Measurements from ENCODE around the gene CA10.

The CA10 gene

DNA sequence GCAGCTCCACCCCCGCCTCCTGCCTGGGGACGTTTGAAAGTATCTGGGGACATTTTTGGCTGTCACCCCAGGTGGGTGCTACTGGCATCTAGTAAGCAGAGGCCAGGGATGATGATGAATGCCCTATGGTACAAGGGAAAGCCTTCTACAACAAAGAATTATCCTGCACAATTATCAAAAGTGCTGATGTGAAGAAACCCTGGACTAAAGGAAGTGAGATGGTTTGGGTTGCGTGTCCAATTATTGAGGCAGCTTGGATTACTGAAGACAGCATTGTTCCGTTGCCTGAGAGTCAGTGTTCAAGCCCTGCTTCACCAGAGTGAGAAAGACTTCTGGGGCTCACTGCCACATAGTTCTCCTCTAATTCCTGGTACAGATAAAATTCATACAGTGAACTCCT is 343.4 kb downstream of the CA10 start:
- no peak for DNase-seq (ENCODE audit: low spot score)

- no peak for DNase-seq (ENCODE audit: low spot score)
Measured at GRCh38 chr17:51814521-51814920, 344.0 kb downstream of the CA10 start.

GRCh38 chr17:51813784-51814174 is 344.7 kb downstream of the CA10 start:
- no peak for DNase-seq (ENCODE audit: low spot score)

DNA sequence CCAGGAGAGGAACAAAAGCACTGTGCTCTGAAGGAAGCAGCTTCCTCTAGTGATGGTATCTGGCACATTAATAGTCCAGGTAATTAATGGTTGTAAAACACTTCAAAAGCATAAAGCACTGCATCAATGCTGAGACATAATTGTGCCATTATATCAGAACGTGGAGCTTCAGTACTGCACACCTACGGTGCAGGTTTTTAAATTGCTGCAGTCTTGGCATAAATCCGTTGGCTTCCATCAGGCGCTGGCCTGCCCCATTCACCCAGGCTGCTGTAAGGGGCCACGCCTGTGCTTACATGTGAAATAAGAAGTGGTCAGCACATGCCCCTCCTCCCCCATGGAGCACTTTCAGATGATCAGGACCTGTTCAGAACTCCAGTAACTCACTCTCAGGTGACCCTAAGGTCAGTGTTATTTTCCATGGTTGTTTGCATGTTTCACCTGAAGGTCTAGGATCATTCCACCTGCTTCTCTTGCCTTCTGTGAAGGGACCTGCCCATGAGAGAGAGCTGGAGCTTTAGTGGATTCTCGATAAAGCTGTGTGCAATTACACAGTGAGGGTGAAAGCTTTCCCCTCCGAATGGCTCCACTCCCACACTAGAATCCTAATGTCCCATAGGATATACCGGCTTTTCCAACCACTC is 345.3 kb downstream of the CA10 start:
- no peak for DNase-seq (ENCODE audit: low spot score)

DNA sequence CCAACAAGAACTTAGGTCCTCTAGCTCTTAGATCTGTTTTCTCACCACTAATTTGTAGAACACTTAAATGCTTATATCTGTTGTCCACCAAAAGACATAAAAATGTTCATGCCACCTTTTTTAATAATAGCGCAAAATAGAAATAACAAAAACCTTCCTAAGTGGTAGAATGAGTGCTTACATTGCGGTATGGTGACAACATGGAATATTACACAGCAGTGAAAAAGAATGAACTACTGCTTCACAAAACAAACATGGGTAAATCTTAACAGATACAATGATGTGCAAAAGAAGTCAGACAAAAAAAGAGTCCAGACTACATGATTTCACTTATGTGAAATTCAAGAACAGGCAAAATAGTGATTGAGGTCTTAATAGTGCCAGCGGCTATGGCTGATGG is 351.1 kb downstream of the CA10 start:
- no peak for DNase-seq (ENCODE audit: low spot score)

DNA sequence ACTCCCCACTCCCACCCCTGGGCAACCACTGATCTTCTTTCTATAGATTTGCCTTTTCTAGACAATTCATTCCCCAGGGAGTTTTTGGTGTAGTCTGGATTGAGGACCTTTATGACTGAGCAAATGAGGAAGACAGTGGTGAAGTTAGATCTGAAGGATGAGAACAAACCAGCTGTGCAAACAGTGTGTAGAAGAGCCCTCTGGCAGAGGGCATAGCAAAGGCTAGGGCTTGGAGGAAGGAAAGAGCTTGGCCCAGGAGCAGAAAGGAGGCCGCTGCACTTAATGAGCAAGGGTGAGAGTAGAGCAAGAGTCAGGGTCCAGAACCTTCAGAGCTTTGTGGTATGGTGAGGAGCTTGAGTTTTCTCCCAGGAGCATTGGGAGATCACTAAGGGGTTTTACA is 352.7 kb downstream of the CA10 start:
- no peak for DNase-seq (ENCODE audit: low spot score)

GRCh38 chr17:51805185-51805584 is 353.3 kb downstream of the CA10 start:
- DNase-seq (ENCODE audit: low spot score) = no peak

GRCh38 chr17:51803161-51803560 is 355.4 kb downstream of the CA10 start:
- DNase-seq (ENCODE audit: low spot score) = no peak

- no peak for DNase-seq (ENCODE audit: low spot score)
Measured at GRCh38 chr17:51802544-51802943, 356.0 kb downstream of the CA10 start.

DNA sequence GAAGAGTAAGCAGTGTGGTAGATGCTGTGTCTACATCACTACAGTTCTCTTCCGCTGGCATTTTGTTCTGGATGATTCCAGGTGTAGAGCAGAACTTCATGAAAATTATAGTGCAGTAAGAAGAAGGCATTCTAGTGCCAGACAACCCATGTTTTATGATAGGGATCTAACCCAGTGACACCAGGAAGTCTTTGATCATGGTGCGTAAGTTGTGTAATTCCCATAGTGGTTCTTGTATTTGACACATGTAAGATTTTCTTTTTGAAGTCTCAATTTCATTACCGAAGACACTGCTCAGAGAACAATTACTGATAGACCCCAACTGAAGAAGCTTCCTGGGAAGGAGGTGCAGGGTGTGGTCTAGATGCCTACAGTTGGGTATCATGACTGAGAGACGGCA is 356.9 kb downstream of the CA10 start:
- no peak for DNase-seq (ENCODE audit: low spot score)

DNA sequence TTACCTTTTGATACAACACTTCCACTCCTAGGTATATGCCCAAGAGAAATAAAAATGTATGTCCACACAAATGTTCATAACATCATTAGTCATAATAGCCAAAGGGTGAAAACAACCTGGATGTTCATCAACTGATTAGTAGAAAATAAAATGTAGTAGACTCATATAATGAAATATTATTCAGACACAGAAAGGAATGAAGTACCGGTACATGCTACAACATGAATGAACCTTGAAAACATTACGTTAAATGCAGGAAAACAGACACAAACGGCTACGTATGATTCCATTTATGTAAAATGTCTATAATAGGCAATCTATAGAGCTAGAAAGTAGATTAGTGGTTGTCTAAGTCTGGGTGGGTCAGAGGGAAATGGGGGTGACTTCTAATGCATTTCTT is 358.5 kb downstream of the CA10 start:
- DNase-seq (ENCODE audit: low spot score) = no peak

GRCh38 chr17:51799240-51799639 is 359.3 kb downstream of the CA10 start:
- DNase-seq (ENCODE audit: low spot score) = no peak

DNA sequence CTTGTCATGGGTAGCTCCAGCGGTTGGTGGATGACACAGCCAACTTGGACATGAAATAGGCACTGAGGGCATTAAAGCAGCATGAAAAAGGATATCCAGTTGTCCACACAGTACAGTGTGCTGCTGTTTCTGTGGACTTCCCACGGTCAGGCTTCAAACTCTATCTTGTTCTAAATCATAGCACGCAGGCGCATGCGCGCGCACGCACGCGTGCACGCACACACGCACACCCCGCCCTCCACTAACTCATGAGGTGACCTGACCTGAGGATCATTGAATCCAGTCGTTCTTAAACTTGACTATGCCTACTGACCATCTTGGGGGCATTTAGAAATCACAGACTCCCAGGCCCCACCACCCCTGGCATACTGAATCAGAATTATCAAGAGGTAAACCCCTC is 361.4 kb downstream of the CA10 start:
- DNase-seq (ENCODE audit: low spot score) = no peak

DNA sequence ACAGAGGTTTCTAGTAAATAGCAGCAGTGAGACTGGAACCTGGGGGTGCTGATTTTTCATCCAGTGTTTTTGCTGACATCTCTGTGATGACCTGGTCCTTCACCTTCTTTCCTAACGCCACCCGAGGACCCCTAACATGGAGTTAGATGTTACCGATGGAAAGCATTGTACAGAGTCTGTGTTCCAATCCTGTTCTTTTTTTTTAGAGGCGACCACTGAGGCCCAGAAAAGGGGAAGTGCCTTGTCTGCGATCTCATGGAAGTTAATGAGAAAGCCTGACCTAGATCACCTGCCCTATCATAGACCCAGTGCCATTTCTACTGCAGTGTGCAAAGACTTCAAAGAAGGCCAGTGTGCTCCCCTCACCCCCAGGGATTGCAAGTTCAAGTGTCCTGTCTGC is 362.5 kb downstream of the CA10 start:
- DNase-seq (ENCODE audit: low spot score) = no peak

GRCh38 chr17:51795401-51795800 is 363.1 kb downstream of the CA10 start:
- DNase-seq (ENCODE audit: low spot score) = no peak

DNA sequence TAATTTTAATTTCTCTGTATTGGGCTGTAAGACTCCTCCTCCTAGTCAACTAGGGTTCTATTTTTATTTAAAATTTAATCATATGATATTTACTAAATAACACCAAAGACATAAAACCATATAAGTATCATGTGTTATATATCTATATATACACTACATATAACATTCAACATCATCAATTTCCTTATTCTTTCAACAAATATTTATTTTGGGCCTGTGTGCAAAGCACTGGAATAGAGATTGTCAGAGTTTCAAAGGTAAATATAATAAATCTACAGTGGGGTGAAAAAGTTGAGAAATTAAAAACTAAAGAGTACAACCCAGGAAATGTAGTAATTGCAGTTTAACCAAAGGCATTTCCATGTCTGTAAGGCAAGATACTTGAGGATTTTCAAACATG is 364.0 kb downstream of the CA10 start:
- no peak for DNase-seq (ENCODE audit: low spot score)

DNA sequence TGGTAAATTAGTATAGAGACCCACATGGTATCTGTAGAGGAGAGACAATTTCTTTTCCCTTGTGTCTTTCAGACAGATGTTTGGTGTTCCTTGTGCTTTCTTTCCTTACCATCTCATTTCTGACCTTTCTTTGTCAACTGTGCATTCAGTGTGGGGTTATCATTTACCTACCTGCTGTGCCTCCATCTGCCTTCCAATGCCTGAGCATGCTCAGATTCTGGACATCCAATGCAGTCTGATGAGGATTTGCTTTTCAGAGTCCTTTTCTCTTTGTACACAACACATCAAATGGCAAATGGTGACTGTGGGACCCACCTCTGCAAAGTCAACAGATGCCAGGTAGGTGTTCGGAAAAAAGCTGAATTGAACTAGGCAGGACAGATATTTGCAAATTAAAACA is 364.8 kb downstream of the CA10 start:
- no peak for DNase-seq (ENCODE audit: low spot score)

GRCh38 chr17:51778842-51779241 is 379.7 kb downstream of the CA10 start:
- DNase-seq (ENCODE audit: low spot score) = no peak

DNA sequence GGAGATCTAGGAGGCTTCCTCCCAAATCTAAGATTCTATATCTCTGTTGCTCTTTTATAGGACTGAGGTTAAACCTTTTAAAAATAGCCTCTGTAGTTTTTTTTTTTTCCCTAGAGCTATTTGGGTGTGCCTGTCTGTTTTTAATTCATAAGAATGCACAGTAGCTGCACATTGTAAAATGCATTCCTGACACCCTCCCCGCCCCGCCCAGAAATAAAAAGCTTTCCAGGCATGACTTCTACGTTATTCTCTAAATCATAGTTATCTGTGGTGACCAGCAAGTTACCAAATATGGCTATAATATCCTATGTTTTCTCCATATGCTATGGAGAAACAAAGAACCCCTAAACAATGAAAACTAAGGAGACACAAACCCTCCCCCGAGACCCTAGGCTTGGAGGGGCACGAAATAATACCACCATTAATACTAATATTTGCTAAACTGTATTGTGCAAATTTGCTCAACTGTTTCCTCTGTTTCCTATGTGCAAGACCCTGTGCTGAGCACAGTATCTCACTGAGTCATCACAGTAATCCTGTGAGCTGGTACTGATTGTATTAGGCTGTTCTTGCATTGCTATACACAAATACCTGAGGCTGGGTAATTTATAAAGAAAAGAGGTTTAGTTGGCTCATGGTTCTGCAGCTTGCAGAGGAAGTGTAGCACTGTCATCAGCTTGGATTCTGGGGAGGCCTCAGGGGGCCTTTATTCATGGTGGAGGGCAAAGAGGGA is 388.3 kb downstream of the CA10 start:
- DNase-seq (ENCODE audit: low spot score) = no peak

- no peak for DNase-seq (ENCODE audit: low spot score)
Measured at GRCh38 chr17:51769231-51769630, 389.3 kb downstream of the CA10 start.

DNA sequence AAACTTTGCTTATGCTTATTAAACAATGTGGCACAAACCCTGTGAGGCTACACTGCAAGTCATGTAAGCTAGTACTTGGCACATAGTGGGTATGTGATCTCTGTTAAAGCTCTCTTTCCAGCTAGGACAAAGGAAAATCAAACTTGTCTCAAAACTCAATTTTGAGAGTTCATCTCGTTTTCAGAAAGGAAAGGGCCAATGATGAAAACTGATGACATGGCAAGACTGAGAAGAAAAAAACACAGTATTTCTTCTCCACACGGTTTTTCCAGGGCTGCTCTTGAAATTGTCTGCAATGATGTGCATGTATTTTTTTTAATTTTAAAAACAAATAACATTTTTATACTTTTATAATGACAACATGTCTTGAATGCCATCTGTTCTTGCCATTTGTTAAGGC is 389.8 kb downstream of the CA10 start:
- DNase-seq (ENCODE audit: low spot score) = no peak

GRCh38 chr17:51767287-51767686 is 391.2 kb downstream of the CA10 start:
- DNase-seq (ENCODE audit: low spot score) = no peak

GRCh38 chr17:51765282-51766135 is 393.0 kb downstream of the CA10 start:
- no peak for DNase-seq (ENCODE audit: low spot score)

Data from hematopoietic multipotent progenitor cell treated with erythropoietin and hydrocortisone succinate and interleukin-3 and kit ligand, for 15 days (in vitro differentiated cells).